Sigmoid colon (tissue), 4 donors: ENCODE data around the gene RBM33.

ENCODE experiments used
- EP300 ChIP-seq, 4 donors: sonication (generic); formaldehyde crosslinking; IDR thresholded peaks; one replicate each; pipeline ENCODE4 v1.6.1; 2017; ENCODE audit warnings: antibody characterized with exemption in 4 of 4
- TF ChIP-seq, protein P1 (sequence below), 4 experiments: fragments of 450-650 bp in 3 of 4; fragments of 200-600 bp in 1 of 4; IDR thresholded peaks; one replicate each; pipeline ENCODE4 v1.5.1; 2016 to 2019; ENCODE audit warnings: antibody characterized with exemption in 4 of 4, mild to moderate bottlenecking in 3 of 4, moderate library complexity in 2 of 4

DNA sequence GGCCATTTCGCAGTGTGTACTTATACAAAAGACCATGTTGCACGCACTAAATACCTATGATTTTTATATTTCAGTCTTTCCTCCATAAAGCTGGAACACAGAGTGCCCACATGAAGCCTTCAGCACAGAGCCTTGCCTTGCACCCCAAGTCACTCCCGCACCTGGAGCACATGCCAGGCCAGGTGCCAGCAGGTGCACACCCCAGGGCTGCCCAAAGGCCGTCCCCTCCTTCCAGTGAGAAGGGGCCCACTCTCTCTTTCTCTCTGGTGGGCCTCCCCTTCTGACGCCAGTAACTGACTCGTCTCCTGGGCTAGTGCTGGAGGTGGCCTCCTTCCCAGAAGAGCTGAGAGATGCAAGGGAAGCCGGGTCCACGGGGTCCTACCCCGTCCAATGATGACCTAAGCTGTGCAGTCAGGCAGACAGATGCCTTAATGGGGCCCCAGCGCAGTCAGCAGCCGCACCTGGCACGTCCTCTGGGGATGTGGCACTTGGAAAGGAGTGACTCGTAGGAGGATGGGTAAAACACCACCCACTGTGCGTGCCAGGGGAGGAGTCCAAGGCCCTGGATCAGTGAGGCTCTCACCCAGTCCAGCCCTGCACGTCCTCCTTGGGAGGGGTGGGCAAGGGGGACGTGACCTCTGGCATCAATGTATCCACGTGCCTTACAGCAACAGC, 185.5 kb downstream of the RBM33 start:
- TF ChIP-seq, protein P1, sequence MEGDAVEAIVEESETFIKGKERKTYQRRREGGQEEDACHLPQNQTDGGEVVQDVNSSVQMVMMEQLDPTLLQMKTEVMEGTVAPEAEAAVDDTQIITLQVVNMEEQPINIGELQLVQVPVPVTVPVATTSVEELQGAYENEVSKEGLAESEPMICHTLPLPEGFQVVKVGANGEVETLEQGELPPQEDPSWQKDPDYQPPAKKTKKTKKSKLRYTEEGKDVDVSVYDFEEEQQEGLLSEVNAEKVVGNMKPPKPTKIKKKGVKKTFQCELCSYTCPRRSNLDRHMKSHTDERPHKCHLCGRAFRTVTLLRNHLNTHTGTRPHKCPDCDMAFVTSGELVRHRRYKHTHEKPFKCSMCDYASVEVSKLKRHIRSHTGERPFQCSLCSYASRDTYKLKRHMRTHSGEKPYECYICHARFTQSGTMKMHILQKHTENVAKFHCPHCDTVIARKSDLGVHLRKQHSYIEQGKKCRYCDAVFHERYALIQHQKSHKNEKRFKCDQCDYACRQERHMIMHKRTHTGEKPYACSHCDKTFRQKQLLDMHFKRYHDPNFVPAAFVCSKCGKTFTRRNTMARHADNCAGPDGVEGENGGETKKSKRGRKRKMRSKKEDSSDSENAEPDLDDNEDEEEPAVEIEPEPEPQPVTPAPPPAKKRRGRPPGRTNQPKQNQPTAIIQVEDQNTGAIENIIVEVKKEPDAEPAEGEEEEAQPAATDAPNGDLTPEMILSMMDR (IDR thresholded peaks at IDR 0.05), result no peak
- TF ChIP-seq EP300 (IDR thresholded peaks at IDR 0.05), result no peak
